ENCODE data around the gene ADGRV1. TPM values are rescaled to one million over a fixed set of nuclear protein-coding genes. Genes with fewer than 3 reads are reported as not detected.

ADGRV1 gene
- total RNA-seq, 1 donor, result 0.43 TPM

DNA sequence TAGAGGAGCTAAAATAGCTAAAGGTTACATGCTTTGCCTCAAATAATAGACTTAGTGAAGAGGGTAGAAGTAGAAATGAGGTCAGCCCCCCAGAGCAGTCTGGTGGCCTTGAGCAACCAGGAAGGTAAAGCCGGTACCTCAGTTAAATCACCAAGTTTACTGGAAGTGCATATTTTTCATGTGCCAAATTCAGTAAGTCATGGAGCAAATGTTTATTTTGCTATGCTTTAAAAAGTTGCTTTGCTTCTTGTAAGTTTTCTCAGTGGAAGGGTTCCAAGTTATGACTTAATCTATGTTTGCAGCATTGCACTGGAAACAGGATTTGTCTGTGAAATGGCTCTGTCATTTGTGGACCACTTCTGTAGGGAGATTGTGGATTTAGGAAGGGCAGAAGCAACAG, 567.9 kb downstream of the ADGRV1 start:
- no peak overlapping the region for H3K4me3 ChIP-seq (ENCODE audit: low read depth, low read length)
- TF ChIP-seq, protein P1, sequence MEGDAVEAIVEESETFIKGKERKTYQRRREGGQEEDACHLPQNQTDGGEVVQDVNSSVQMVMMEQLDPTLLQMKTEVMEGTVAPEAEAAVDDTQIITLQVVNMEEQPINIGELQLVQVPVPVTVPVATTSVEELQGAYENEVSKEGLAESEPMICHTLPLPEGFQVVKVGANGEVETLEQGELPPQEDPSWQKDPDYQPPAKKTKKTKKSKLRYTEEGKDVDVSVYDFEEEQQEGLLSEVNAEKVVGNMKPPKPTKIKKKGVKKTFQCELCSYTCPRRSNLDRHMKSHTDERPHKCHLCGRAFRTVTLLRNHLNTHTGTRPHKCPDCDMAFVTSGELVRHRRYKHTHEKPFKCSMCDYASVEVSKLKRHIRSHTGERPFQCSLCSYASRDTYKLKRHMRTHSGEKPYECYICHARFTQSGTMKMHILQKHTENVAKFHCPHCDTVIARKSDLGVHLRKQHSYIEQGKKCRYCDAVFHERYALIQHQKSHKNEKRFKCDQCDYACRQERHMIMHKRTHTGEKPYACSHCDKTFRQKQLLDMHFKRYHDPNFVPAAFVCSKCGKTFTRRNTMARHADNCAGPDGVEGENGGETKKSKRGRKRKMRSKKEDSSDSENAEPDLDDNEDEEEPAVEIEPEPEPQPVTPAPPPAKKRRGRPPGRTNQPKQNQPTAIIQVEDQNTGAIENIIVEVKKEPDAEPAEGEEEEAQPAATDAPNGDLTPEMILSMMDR (IDR thresholded peaks at IDR 0.05; ENCODE audit: insufficient read depth, low read depth, low read length), result no peak
- DNase-seq (ENCODE audit: low read depth), result peak; percentile 80

DNA sequence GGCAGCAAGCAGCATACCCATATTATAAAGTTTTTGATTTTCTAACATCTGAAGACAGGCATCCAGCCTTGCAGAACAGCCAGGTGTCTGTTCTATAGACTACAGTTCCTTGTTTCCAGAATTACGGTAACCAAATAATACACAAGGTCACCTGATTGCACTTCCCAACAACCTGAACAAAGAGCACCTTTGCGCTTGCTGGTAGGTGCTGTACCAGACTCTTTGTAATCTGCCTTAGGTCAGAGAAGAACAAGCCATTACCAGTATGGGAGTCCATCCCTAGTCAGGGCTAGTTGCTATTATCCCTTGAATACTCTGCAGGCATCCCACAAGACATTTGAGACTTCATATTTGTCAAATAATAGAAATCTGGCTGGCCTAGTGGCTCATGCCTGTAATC, 568.3 kb downstream of the ADGRV1 start:
- H3K4me3 ChIP-seq (ENCODE audit: low read depth, low read length), result no peak overlapping the region
- DNase-seq (ENCODE audit: low read depth), result no peak

DNA sequence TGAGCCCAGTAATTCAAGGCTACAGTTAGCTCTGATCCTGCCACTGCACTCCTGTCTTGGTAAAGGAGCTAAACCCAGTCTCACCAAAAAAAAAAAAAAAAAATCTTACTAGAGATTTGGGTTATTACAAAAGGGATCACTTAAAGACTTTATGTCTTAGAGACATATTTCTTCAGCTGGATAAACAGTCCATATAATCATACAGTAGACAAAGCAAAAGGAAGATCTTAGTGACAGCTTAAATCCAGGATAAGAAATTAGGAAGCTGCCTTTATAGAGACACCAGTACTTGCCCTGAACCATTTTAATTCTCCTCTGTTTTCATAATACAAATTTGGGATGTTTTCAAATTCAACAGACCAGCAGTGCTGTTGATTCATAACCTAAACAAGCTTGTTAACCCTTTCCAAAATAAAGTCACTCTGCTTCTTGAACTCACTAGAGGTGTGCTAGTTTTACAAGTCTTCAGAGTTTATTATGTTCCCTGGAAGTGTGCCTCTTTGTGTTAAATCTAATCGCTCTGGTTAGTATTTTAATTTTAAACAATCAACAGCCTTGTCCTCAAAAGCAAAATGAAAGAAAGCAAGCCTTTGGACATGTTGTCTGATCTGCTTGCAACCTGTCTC, 569.0 kb downstream of the ADGRV1 start:
- peak; percentile 51 for DNase-seq (ENCODE audit: low read depth)
- H3K4me3 ChIP-seq (ENCODE audit: low read depth, low read length), result no peak overlapping the region
- TF ChIP-seq, protein P1 (IDR thresholded peaks at IDR 0.05; ENCODE audit: insufficient read depth, low read depth, low read length), result no peak

More for the DNA sequence above, 568.3 kb downstream of the ADGRV1 start:
- TF ChIP-seq, protein P1 (IDR thresholded peaks at IDR 0.05; ENCODE audit: insufficient read depth, low read depth, low read length), result no peak

DNA sequence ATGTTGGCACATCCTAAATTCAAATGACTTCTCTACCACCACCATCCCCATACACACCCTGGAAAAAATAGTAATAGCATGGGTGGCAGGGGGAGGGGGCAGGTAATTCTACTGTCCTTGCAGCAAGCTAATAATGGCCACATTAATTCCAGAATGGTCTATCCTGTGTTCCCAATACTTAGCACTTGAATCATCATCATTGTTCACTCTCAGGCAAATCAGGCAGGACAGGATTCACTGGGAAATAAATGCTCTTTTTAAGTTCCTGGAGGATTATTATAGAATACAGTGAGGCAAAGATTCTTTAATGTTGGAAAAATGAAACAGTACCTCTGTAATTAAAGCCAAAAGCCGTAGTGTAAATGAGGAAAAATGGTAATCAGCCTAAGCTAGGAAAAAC, 570.0 kb downstream of the ADGRV1 start:
- H3K4me3 ChIP-seq (ENCODE audit: low read depth, low read length), result no peak overlapping the region
- DNase-seq (ENCODE audit: low read depth), result no peak
- TF ChIP-seq, protein P1 (IDR thresholded peaks at IDR 0.05; ENCODE audit: insufficient read depth, low read depth, low read length), result no peak

DNA sequence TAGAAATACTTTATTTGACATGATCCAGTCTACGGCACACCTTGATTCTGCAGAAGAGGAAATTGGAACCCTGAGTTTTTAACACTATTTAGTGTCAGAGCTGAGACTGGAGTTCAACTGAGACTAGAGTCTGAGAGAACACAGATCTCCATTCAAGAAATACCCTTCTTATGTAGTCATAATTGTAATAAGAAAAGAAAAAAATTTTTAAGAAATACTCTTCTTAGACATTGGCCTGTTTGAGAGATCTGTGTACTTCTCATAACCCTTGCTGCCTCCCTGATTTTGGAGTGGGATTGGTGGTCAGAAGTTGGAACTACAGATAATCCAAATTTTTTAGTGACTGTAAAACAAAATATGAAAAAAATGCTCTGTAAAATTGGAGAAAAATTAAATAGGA, 571.2 kb downstream of the ADGRV1 start:
- TF ChIP-seq, protein P1 (IDR thresholded peaks at IDR 0.05; ENCODE audit: insufficient read depth, low read depth, low read length), result no peak
- H3K4me3 ChIP-seq (ENCODE audit: low read depth, low read length), result no peak overlapping the region
- no peak for DNase-seq (ENCODE audit: low read depth)

DNA sequence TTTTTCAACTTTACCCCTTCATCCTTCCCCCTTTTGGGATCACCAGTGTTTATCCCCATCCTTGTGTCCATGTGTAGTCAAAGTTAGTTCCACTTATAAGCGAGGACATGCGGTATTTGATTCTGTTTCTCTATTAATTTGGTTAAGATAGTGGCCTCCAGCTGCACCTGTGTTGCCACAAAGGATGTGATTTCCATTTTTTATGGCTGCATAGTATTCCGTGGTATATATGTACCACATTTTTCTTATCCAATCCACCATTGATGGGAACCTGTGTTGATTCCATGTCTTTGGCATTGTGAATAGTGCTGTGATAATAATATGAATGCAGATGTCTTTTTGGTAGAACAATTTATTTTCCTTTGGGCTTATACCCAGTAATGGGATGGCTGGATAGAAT, 572.2 kb downstream of the ADGRV1 start:
- H3K4me3 ChIP-seq (ENCODE audit: low read depth, low read length), result no peak overlapping the region
- no peak for DNase-seq (ENCODE audit: low read depth)
- TF ChIP-seq, protein P1 (IDR thresholded peaks at IDR 0.05; ENCODE audit: insufficient read depth, low read depth, low read length), result no peak

DNA sequence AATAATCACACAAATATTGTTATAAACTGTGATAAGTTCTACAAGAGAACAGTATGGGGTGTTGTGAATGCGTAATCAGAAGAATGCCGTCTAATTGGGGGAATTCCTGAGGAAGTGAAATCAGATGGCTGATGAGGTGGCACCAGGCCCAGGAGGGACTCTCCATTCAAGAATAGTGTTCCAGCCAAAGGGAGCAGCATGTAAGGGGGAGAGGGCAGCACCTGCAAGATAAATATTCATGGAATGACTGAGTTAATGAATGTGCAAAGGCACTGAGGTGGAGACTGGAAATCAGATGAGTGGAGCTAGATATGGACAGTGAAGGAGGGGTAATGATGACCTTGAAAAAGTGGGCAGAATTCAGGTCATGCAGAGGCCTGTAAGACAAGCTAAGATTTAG, 574.0 kb downstream of the ADGRV1 start:
- DNase-seq (ENCODE audit: low read depth), result no peak
- TF ChIP-seq, protein P1 (IDR thresholded peaks at IDR 0.05; ENCODE audit: insufficient read depth, low read depth, low read length), result no peak
- no peak overlapping the region for H3K4me3 ChIP-seq (ENCODE audit: low read depth, low read length)

Measured in fibroblast of villous mesenchyme (primary cell).